Right hindlimb (tissue), 1 donor: ENCODE data around the gene CNNM2.
"Not testable (repeated sequence)": the region's sequence is repeated elsewhere in the genome, so short reads cannot be mapped to it uniquely, and the experiment has no call there.

Experiments used
- DNase-seq: peaks from one replicate; pipeline ENCODE4 v3.0.0-alpha.2; 2018

The CNNM2 gene

GRCh38 chr10:102927311-102928010 lies 9.4 kb downstream of the CNNM2 start:
- no peak for DNase-seq

- DNase-seq = not testable (repeated sequence)
Measured at GRCh38 chr10:102928442-102928841, 10.3 kb downstream of the CNNM2 start.

- DNase-seq = no peak
Measured at GRCh38 chr10:102930720-102931119, 12.6 kb downstream of the CNNM2 start.

- DNase-seq = no peak
Measured at GRCh38 chr10:102931643-102932042, 13.5 kb downstream of the CNNM2 start.

- DNase-seq = no peak
Measured at GRCh38 chr10:102935505-102935904, 17.4 kb downstream of the CNNM2 start.

- no peak for DNase-seq
Measured at GRCh38 chr10:102935939-102936605, 18.0 kb downstream of the CNNM2 start.

- DNase-seq = no peak
Measured at GRCh38 chr10:102941401-102941800, 23.3 kb downstream of the CNNM2 start.

- DNase-seq = no peak
Measured at GRCh38 chr10:102945449-102945848, 27.4 kb downstream of the CNNM2 start.

GRCh38 chr10:102945962-102946361 lies 27.9 kb downstream of the CNNM2 start:
- DNase-seq = no peak

GRCh38 chr10:102946992-102947391 lies 28.9 kb downstream of the CNNM2 start:
- no peak for DNase-seq

- no peak for DNase-seq
Measured at GRCh38 chr10:102948176-102948575, 30.1 kb downstream of the CNNM2 start.

GRCh38 chr10:102948786-102949185 lies 30.7 kb downstream of the CNNM2 start:
- DNase-seq = no peak

GRCh38 chr10:102949916-102950315 lies 31.8 kb downstream of the CNNM2 start:
- DNase-seq = no peak

- no peak for DNase-seq
Measured at GRCh38 chr10:102951316-102951715, 33.2 kb downstream of the CNNM2 start.

GRCh38 chr10:102959360-102959759 lies 41.3 kb downstream of the CNNM2 start:
- DNase-seq = no peak

GRCh38 chr10:102960157-102960556 lies 42.1 kb downstream of the CNNM2 start:
- DNase-seq = no peak

- no peak for DNase-seq
Measured at GRCh38 chr10:102962267-102962666, 44.2 kb downstream of the CNNM2 start.

GRCh38 chr10:102962951-102963755 lies 45.1 kb downstream of the CNNM2 start:
- no peak for DNase-seq

GRCh38 chr10:102963756-102964025 lies 45.6 kb downstream of the CNNM2 start:
- no peak for DNase-seq

GRCh38 chr10:102964064-102964463 lies 46.0 kb downstream of the CNNM2 start:
- not testable (repeated sequence) for DNase-seq

GRCh38 chr10:102964713-102965112 lies 46.6 kb downstream of the CNNM2 start:
- DNase-seq = no peak

GRCh38 chr10:102965311-102965851 lies 47.3 kb downstream of the CNNM2 start:
- no peak for DNase-seq

GRCh38 chr10:102967123-102967522 lies 49.0 kb downstream of the CNNM2 start:
- DNase-seq = no peak
